Lower lobe of right lung (tissue), 2 donors: ENCODE measurements around the gene KIF20A. TPM values are rescaled to one million over a fixed set of nuclear protein-coding genes. Genes with fewer than 3 reads are reported as not detected.

Experiments
- ATAC-seq, 2 donors: fragments of 200-7000 bp; cut with Tn5 transposase; one replicate each; pipeline ENCODE4 v1.9.1; 2020 to 2022; ENCODE audit warnings: mild to moderate bottlenecking in 2 of 2, moderate library complexity in 2 of 2
- DNase-seq: peaks from one replicate; pipeline ENCODE4 v3.0.0-alpha.2; 2020
- H3K27ac ChIP-seq: fragments of 200-600 bp; one replicate; pipeline ENCODE4 v1.8.0; 2022
- H3K27me3 ChIP-seq: fragments of 200-600 bp; one replicate; pipeline ENCODE4 v1.8.0; 2022; ENCODE audit warnings: low read depth
- H3K36me3 ChIP-seq: fragments of 200-600 bp; one replicate; pipeline ENCODE4 v1.8.0; 2022; ENCODE audit warnings: mild to moderate bottlenecking
- H3K4me1 ChIP-seq: fragments of 200-600 bp; one replicate; pipeline ENCODE4 v1.8.0; 2022
- H3K4me3 ChIP-seq: fragments of 200-600 bp; one replicate; pipeline ENCODE4 v1.8.0; 2022; ENCODE audit warnings: mild to moderate bottlenecking
- H3K9me3 ChIP-seq: fragments of 200-600 bp; one replicate; pipeline ENCODE4 v1.8.0; 2022
- CTCF ChIP-seq: fragments of 200-600 bp; IDR thresholded peaks from one replicate; pipeline ENCODE4 v1.8.0; 2022; ENCODE audit warnings: antibody characterized with exemption, mild to moderate bottlenecking
- intact Hi-C: fragments of 100-400 bp; cut with DNase I; formaldehyde crosslinking; loops from one replicate; pipeline ENCODE4 v1.11.0; 2022
- long read RNA-seq: library from polyadenylated mRNA; unstranded; transcript quantifications from one replicate; pipeline ENCODE4 v2.0.0, GENCODE V29; 2021
- total RNA-seq: library from RNA; stranded (reverse); fragmentation: NEBNext Ultra II Directional; extraction: Animal tissue kit (Norgen Biotek cat#: 25700); gene quantifications from one replicate; pipeline ENCODE4 v1.2.1, GENCODE V29; 2021
- donor health status: DM: no; HTN: yes; CAD: no; lungs with severe emphysema.

The KIF20A gene
- total RNA-seq, result 1.2 TPM
- long read RNA-seq, partial matches to known transcripts, result 0 of 1 reads
- long read RNA-seq, other reads (novel, unspliced or antisense), result 0 of 1 reads

GRCh38 chr5:138178516-138179276 is at the start of gene KIF20A, which contains the start of gene BRD8:
KIF20A (plus strand) TSS chr5:138179112; CDS start chr5:138179681, 569 bp downstream.
BRD8 (minus strand) TSS chr5:138178630; CDS start chr5:138178614, 16 bp downstream.
- no peak for TF ChIP-seq CTCF
- Histone ChIP-seq H3K4me3 (peak within 1 kb of the TSS; percentile 91), H3K9me3 (no peaks in the 10 kb centered on the region), H3K27me3 (no peaks in the 10 kb centered on the region), H3K36me3 (peaks cover 36% of the 10 kb centered on the region), H3K4me1 (peaks cover 27% of the 10 kb centered on the region), H3K27ac (peak within 1 kb of the TSS; percentile 85)
- ATAC-seq (peak; percentile 97 to 98), DNase-seq (peak; percentile 96)
- intact Hi-C loops, result no loop called here

GRCh38 chr5:138129347-138129746 is 49.6 kb upstream of the KIF20A start:
- Histone ChIP-seq H3K4me3 (no peak overlapping the region), H3K4me1 (no peaks in the 10 kb centered on the region), H3K27me3 (no peaks in the 10 kb centered on the region), H3K27ac (no peak overlapping the region), H3K9me3 (no peaks in the 10 kb centered on the region), H3K36me3 (no peaks in the 10 kb centered on the region)
- TF ChIP-seq CTCF, result no peak
- intact Hi-C loops, result no loop called here
- ATAC-seq (no peak), DNase-seq (no peak)

- intact Hi-C loops, result no loop called here
- no peak overlapping the region for H3K4me3 ChIP-seq
- no peak overlapping the region for H3K27ac ChIP-seq
Measured at GRCh38 chr5:138132543-138132942, 46.4 kb upstream of the KIF20A start.

GRCh38 chr5:138138949-138139780 is 39.7 kb upstream of the KIF20A start, which contains the start of gene NME5:
NME5 (minus strand) TSS chr5:138139428; CDS start chr5:138138780, 648 bp downstream.
- H3K9me3 ChIP-seq, result no peaks in the 10 kb centered on the region
- no peaks in the 10 kb centered on the region for H3K36me3 ChIP-seq
- ATAC-seq (peak; percentile 94 to 96), DNase-seq (peak; percentile 78)
- intact Hi-C loops, result no loop called here
- peak within 1 kb of the TSS; percentile 64 for H3K4me3 ChIP-seq
- H3K27me3 ChIP-seq, result peaks cover 3% of the 10 kb centered on the region
- H3K27ac ChIP-seq, result no peak within 1 kb of the TSS
- no peak for TF ChIP-seq CTCF
- peaks cover 6% of the 10 kb centered on the region for H3K4me1 ChIP-seq

More at GRCh38 chr5:138132543-138132942, 46.4 kb upstream of the KIF20A start:
- TF ChIP-seq CTCF, result no peak
- H3K9me3 ChIP-seq, result no peaks in the 10 kb centered on the region
- no peak for ATAC-seq
- DNase-seq, result no peak
- no peaks in the 10 kb centered on the region for H3K36me3 ChIP-seq
- H3K27me3 ChIP-seq, result no peaks in the 10 kb centered on the region
- H3K4me1 ChIP-seq, result no peaks in the 10 kb centered on the region

DNA sequence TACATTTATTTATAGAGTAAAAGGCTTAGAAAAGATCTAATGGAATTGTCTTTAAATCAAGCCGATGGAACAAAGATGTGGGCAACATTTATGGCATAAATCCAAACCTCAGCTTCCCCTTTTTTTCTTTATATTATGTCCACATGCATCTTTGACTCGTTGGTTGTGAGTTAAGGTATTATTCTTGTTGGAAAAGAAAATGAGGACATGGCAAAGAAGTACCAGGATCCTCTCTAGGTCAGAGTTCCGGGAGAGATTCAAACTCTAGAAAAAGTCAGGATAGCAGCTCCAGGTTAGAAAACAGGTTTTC is 39.2 kb upstream of the KIF20A start:
- no peaks in the 10 kb centered on the region for H3K36me3 ChIP-seq
- H3K27ac ChIP-seq, result no peak overlapping the region
- ATAC-seq (no peak), DNase-seq (no peak)
- H3K4me1 ChIP-seq, result peaks cover 6% of the 10 kb centered on the region
- peak overlapping the region; percentile 64 for H3K4me3 ChIP-seq
- no peaks in the 10 kb centered on the region for H3K9me3 ChIP-seq
- peaks cover 3% of the 10 kb centered on the region for H3K27me3 ChIP-seq
- intact Hi-C loops, result no loop called here
- TF ChIP-seq CTCF, result no peak
